ENCODE data around the gene COL18A1. TPM values are rescaled to one million over a fixed set of nuclear protein-coding genes. Genes with fewer than 3 reads are reported as not detected.

Gene COL18A1
- total RNA-seq, 4 donors from 2014 or later, result 97.7 to 173 (median 110) TPM

DNA sequence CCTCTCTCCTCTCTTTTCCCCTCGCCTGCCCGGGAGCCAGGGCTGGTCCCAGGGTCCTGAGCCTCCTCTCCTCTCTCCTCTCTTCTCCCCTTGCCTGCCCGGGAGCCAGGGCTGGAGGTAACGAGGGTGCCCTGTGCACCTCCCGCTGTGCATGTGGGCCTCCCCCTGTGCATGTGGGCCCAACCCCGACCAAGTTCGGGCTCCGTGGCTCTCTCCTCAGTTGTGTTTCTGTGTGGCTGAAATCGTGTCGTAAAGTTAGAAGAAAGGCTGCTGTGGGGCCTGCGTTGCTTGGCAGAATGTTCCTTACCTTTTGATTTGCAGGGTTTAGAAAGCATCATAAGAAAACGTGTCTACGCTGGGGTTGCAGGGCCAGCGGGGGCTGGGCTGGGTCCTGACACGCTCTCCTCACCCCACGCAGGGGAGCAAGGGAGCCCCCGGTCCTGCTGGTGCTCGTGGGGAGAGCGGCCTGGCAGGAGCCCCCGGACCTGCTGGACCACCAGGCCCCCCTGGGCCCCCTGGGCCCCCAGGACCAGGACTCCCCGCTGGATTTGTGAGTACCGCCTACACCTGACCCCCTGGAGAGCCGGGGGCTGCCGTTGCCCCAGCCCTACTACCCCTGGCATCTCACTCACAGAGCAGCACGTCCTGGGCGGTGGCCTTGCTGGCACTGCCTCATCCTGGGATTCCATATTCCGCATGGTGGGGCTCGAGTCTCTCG is 81.6 kb downstream of the COL18A1 start:
- DNase-seq (ENCODE audit: extremely low spot score), result no peak
- Histone ChIP-seq H3K27me3 (no peaks in the 10 kb centered on the region), H3K4me3 (no peak overlapping the region), H3K4me1 (no peaks in the 10 kb centered on the region), H3K27ac (replicated peaks in 1 of 4) (no peak overlapping the region), H3K9me3 (no peaks in the 10 kb centered on the region), H3K36me3 (peaks cover 0 to 72% (median 38%) of the 10 kb centered on the region in 4 donors)
- TF ChIP-seq CTCF (IDR thresholded peaks at IDR 0.05) (no peak), POLR2A (IDR thresholded peaks at IDR 0.05; ENCODE audit: low read depth) (no peak), EP300 (IDR thresholded peaks at IDR 0.05) (no peak), POLR2AphosphoS5 (IDR thresholded peaks at IDR 0.05) (no peak)
- 86% methylated on average over 13 of the region's 29 CpGs for WGBS
- intact Hi-C loops (cut with DNase I), result no loop called here

- no peak overlapping the region for H3K27ac ChIP-seq (replicated peaks in 1 of 4)
- H3K9me3 ChIP-seq, result no peaks in the 10 kb centered on the region
- no peaks in the 10 kb centered on the region for H3K27me3 ChIP-seq
- peaks cover 0 to 72% (median 39%) of the 10 kb centered on the region in 4 donors for H3K36me3 ChIP-seq
- H3K4me1 ChIP-seq, result no peaks in the 10 kb centered on the region
- no peak for DNase-seq (ENCODE audit: extremely low spot score)
- H3K4me3 ChIP-seq, result no peak overlapping the region
- intact Hi-C loops (cut with DNase I), result no loop called here
- WGBS, result 94% methylated on average over 17 of the region's 33 CpGs
- no peak for TF ChIP-seq EP300 (IDR thresholded peaks at IDR 0.05)
- TF ChIP-seq POLR2AphosphoS5 (IDR thresholded peaks at IDR 0.05), result no peak
- no peak for TF ChIP-seq POLR2A (IDR thresholded peaks at IDR 0.05; ENCODE audit: low read depth)
These were observed 82.3 kb downstream of the COL18A1 start for GRCh38 chr21:45487161-45487806.

GRCh38 chr21:45487891-45488600 is 83.1 kb downstream of the COL18A1 start:
- Histone ChIP-seq H3K4me3 (no peak overlapping the region), H3K27ac (replicated peaks in 1 of 4) (no peak overlapping the region), H3K9me3 (no peaks in the 10 kb centered on the region), H3K4me1 (no peaks in the 10 kb centered on the region), H3K27me3 (no peaks in the 10 kb centered on the region), H3K36me3 (peaks cover 0 to 72% (median 39%) of the 10 kb centered on the region in 4 donors)
- 88% methylated on average over 18 of the region's 18 CpGs for WGBS
- DNase-seq (ENCODE audit: extremely low spot score), result no peak
- intact Hi-C loops (cut with DNase I), result no loop called here
- TF ChIP-seq POLR2AphosphoS5 (IDR thresholded peaks at IDR 0.05) (no peak), POLR2A (IDR thresholded peaks at IDR 0.05; ENCODE audit: low read depth) (no peak), CTCF (IDR thresholded peaks at IDR 0.05) (no peak), EP300 (IDR thresholded peaks at IDR 0.05) (no peak)

- intact Hi-C loops (cut with DNase I), result no loop called here
- 90% methylated on average over 17 of the region's 36 CpGs for WGBS
- H3K36me3 ChIP-seq, result peaks cover 0 to 72% (median 43%) of the 10 kb centered on the region in 4 donors
- H3K4me3 ChIP-seq, result no peak overlapping the region
- no peaks in the 10 kb centered on the region for H3K9me3 ChIP-seq
- no peaks in the 10 kb centered on the region for H3K4me1 ChIP-seq
- TF ChIP-seq POLR2AphosphoS5 (IDR thresholded peaks at IDR 0.05) (no peak), EP300 (IDR thresholded peaks at IDR 0.05) (no peak), CTCF (IDR thresholded peaks at IDR 0.05) (no peak), POLR2A (IDR thresholded peaks at IDR 0.05; ENCODE audit: low read depth) (no peak)
- no peak for DNase-seq (ENCODE audit: extremely low spot score)
- H3K27me3 ChIP-seq, result no peaks in the 10 kb centered on the region
- no peak overlapping the region for H3K27ac ChIP-seq (replicated peaks in 1 of 4)
These were observed 84.2 kb downstream of the COL18A1 start for GRCh38 chr21:45488931-45489721.
